SK-N-SH (cell line): ENCODE results near the gene CACNA1E. TPM values are rescaled to one million over a fixed set of nuclear protein-coding genes. Genes with fewer than 3 reads are reported as not detected.

Experiments
- CTCF ChIA-PET: fragments of 300-600, 350-600 bp; formaldehyde crosslinking; extraction: SDS; loops from one replicate; lab custom pipeline; 2021; lab: Yijun Ruan, JAX
- POLR2A ChIA-PET: fragments of 350-600 bp; sonication (Branson Sonifier 250); formaldehyde crosslinking; extraction: SDS; loops from one replicate; lab custom pipeline; 2020; ENCODE audit warnings: antibody characterized with exemption, inconsistent platforms; lab: Yijun Ruan, JAX
- DNase-seq: peaks from one replicate; pipeline ENCODE4 v3.0.0; 2012
- H2AFZ ChIP-seq: fragments of 200-600 bp; sonication (generic); 2 replicates; pipeline ENCODE4 v1.8.1; 2016; ENCODE audit warnings: antibody characterized with exemption, mild to moderate bottlenecking, low read depth
- H3F3A ChIP-seq: fragments of 200-600 bp; sonication (generic); replicated peaks from 2 replicates; pipeline ENCODE3; 2016; ENCODE audit warnings: antibody characterized with exemption, mild to moderate bottlenecking; ENCODE audit not compliant: insufficient read depth
- H3K27ac ChIP-seq, 2 experiments: fragments of 200-500 bp in 1 of 2; fragments of 200-600 bp in 1 of 2; sonication (Bioruptor generic) in 1 of 2; sonication (generic), shearing (Covaris generic) in 1 of 2; 2 replicates each; pipeline versions ENCODE4 v1.5.1 to v1.6.1; 2014 to 2016; ENCODE audit warnings: low read depth in 2 of 2, inconsistent platforms in 1 of 2, low read length in 1 of 2, mild to moderate bottlenecking in 1 of 2, mixed read lengths in 1 of 2
- H3K27me3 ChIP-seq: fragments of 200-600 bp; sonication (generic), shearing (Covaris generic); 2 replicates; pipeline ENCODE4 v1.6.1; 2016; ENCODE audit warnings: mixed run types; ENCODE audit not compliant: insufficient read depth
- H3K36me3 ChIP-seq, 2 experiments: fragments of 200-500 bp in 1 of 2; fragments of 200-600 bp in 1 of 2; sonication (Bioruptor generic) in 1 of 2; sonication (generic) in 1 of 2; replicated peaks in 1 of 2; 2 replicates each; pipeline versions ENCODE3 to v1.5.1; 2014 to 2016; ENCODE audit warnings: low read length in 1 of 2, mild to moderate bottlenecking in 1 of 2; ENCODE audit not compliant: insufficient read depth in 2 of 2, control insufficient read depth in 1 of 2
- H3K4me1 ChIP-seq, 2 experiments: fragments of 200-500 bp in 1 of 2; fragments of 200-600 bp in 1 of 2; sonication (Bioruptor generic) in 1 of 2; sonication (generic), shearing (Covaris generic) in 1 of 2; 2 replicates each; pipeline versions ENCODE4 v1.5.1 to v1.6.1; 2014 to 2016; ENCODE audit warnings: low read depth in 1 of 2, low read length in 1 of 2, mixed run types in 1 of 2; ENCODE audit not compliant: insufficient read depth in 2 of 2, control insufficient read depth in 1 of 2
- H3K4me2 ChIP-seq: fragments of 200-600 bp; sonication (generic), shearing (Covaris generic); 2 replicates; pipeline ENCODE4 v1.6.1; 2017; ENCODE audit warnings: mixed run types
- H3K4me3 ChIP-seq, 2 experiments: fragments of 200-500 bp in 1 of 2; fragments of 200-600 bp in 1 of 2; sonication (Bioruptor generic) in 1 of 2; sonication (generic), shearing (Covaris generic) in 1 of 2; 2 replicates each; pipeline versions ENCODE4 v1.5.1 to v1.8.1; 2014 to 2016; ENCODE audit warnings: low read depth in 2 of 2, inconsistent platforms in 1 of 2, low read length in 1 of 2, mild to moderate bottlenecking in 1 of 2, mixed read lengths in 1 of 2, moderate library complexity in 1 of 2
- H3K79me2 ChIP-seq: fragments of 200-600 bp; sonication (generic); 2 replicates; pipeline ENCODE4 v1.8.1; 2017; ENCODE audit warnings: mild to moderate bottlenecking; ENCODE audit not compliant: insufficient read depth
- H3K9ac ChIP-seq: fragments of 200-600 bp; sonication (generic); 2 replicates; pipeline ENCODE4 v1.6.1; 2017; ENCODE audit warnings: mixed run types
- H3K9me2 ChIP-seq: fragments of 200-600 bp; sonication (generic); 2 replicates; pipeline ENCODE4 v1.6.1; 2017; ENCODE audit warnings: mixed run types
- H3K9me3 ChIP-seq: fragments of 200-600 bp; sonication (generic); 2 replicates; pipeline ENCODE4 v1.6.1; 2017; ENCODE audit warnings: mixed run types, mild to moderate bottlenecking, moderate library complexity
- H4K20me1 ChIP-seq: fragments of 200-600 bp; sonication (generic); 2 replicates; pipeline ENCODE4 v1.6.1; 2017; ENCODE audit warnings: mild to moderate bottlenecking, mixed run types; ENCODE audit not compliant: insufficient read depth
- CHD2 ChIP-seq: fragments of 150-350 bp; IDR thresholded peaks from 2 replicates; pipeline ENCODE4 v1.6.1; 2018; ENCODE audit warnings: low read length; ENCODE audit not compliant: partially characterized antibody
- CTCF ChIP-seq: fragments of 200-600 bp; sonication (generic); IDR thresholded peaks from 2 replicates; pipeline ENCODE4 v1.6.1; 2017; ENCODE audit warnings: antibody characterized with exemption, mild to moderate bottlenecking, moderate library complexity
- EZH2phosphoT487 ChIP-seq: fragments of 200-600 bp; sonication (generic); IDR thresholded peaks from 2 replicates; pipeline ENCODE4 v1.6.1; 2017; ENCODE audit warnings: low read depth, mixed run types, mild to moderate bottlenecking, antibody characterized with exemption, moderate library complexity, borderline replicate concordance
- FOSL2 ChIP-seq: IDR thresholded peaks from 2 replicates; pipeline ENCODE4 v1.4.0; 2012; ENCODE audit warnings: low read depth, mild to moderate bottlenecking, moderate library complexity, borderline replicate concordance
- FOXJ3 ChIP-seq: sonication (generic); formaldehyde crosslinking; IDR thresholded peaks from 2 replicates; pipeline ENCODE4 v1.5.1; 2020; ENCODE audit warnings: mild to moderate bottlenecking, missing genetic modification reagents
- FOXM1 ChIP-seq: IDR thresholded peaks from 2 replicates; pipeline ENCODE4 v1.4.0; 2012; ENCODE audit warnings: low read depth, mild to moderate bottlenecking
- JUND ChIP-seq: IDR thresholded peaks from 2 replicates; pipeline ENCODE4 v1.4.0; 2012
- MAX ChIP-seq: IDR thresholded peaks from 2 replicates; pipeline ENCODE4 v1.4.0; 2012; ENCODE audit warnings: low read depth
- MXI1 ChIP-seq: IDR thresholded peaks from 2 replicates; pipeline ENCODE4 v1.6.1; 2012; ENCODE audit warnings: mild to moderate bottlenecking, low read depth, low read length, improper control_type of control experiment
- NFIC ChIP-seq: IDR thresholded peaks from 2 replicates; pipeline ENCODE4 v1.4.0; 2012; ENCODE audit warnings: borderline replicate concordance
- PBX3 ChIP-seq: IDR thresholded peaks from 2 replicates; pipeline ENCODE4; 2012
- RCOR1 ChIP-seq: fragments of 150-350 bp; IDR thresholded peaks from 2 replicates; pipeline ENCODE4 v1.6.1; 2017; ENCODE audit warnings: antibody characterized with exemption, low read length
- RXRA ChIP-seq: IDR thresholded peaks from 2 replicates; pipeline ENCODE4 v1.4.0; 2012; ENCODE audit warnings: low read depth, mild to moderate bottlenecking, borderline replicate concordance
- SIN3A ChIP-seq: IDR thresholded peaks from 2 replicates; pipeline ENCODE4 v1.6.1; 2012; ENCODE audit warnings: low read depth, mild to moderate bottlenecking, low read length, moderate library complexity, borderline replicate concordance
- TEAD4 ChIP-seq: IDR thresholded peaks from 2 replicates; pipeline ENCODE4 v1.4.0; 2012; ENCODE audit warnings: mild to moderate bottlenecking, borderline replicate concordance; ENCODE audit not compliant: insufficient read depth
- USF1 ChIP-seq: IDR thresholded peaks from 2 replicates; pipeline ENCODE4 v1.4.0; 2012; ENCODE audit warnings: low read depth, borderline replicate concordance
- WGBS: methylation state at CpG from one replicate; pipeline ENCODE4 v1.1.6; 2017; ENCODE audit warnings: low lambda C conversion rate; 5-methylcytosine and 5-hydroxymethylcytosine counted together
- polyA plus RNA-seq, 3 experiments: library from polyadenylated mRNA; depleted of rRNA; stranded (reverse); fragments of >200 nt; gene quantifications; 2 replicates each; pipeline ENCODE4 v1.2.3, GENCODE V29; 2012
- TF ChIP-seq, protein P1 (sequence below): fragments of 150-350 bp; IDR thresholded peaks from 2 replicates; pipeline ENCODE4 v1.6.1; 2016; ENCODE audit warnings: mild to moderate bottlenecking, low read depth, low read length
- TF ChIP-seq, protein P2 (sequence below): fragments of 150-350 bp; IDR thresholded peaks from 2 replicates; pipeline ENCODE4 v1.6.1; 2017; ENCODE audit warnings: antibody characterized with exemption, low read length, low read depth, borderline replicate concordance
- TF ChIP-seq, protein P3 (sequence below): IDR thresholded peaks from 2 replicates; pipeline ENCODE4 v1.4.0; 2012; ENCODE audit warnings: low read depth, borderline replicate concordance

The CACNA1E gene
- polyA plus RNA-seq, 1 of the 3 experiments (the other 2 are of a cell fraction) = not detected

DNA sequence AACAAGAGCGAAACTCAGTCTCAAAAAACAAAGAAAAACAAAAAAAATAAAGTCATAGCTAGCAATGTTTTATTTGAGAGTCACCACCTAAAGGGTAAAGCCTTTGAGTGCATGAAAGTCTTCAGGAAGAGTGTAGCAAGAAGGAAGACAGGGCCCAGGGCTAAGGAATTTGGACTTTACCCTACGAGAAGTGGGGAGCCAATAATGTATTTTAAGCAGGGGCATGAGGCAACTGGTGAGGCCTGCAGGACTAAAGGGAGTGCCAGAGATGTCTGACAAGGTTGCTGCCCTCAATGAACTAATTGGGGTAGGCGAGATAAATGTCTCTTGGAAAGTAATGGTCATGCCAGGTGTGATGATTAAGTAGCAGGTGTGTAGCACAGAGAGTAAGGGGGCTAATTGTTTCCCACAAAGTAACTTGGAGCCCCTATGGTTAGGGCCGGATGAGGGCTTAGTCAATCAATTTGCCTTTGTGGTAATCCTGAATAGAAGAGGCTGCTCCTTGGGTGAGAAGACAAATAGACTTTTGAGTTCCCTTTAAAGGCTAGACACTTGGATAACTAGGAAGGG, 31.6 kb upstream of the CACNA1E start:
- CTCF ChIA-PET = interaction anchor here (1.2 kb wide), 1 partner anchor 27 kb away, joined by 3 read pairs; no protein-coding TSS in a partner anchor
- Histone ChIP-seq H4K20me1 (no peaks in the 10 kb centered on the region), H3K9me3 (no peaks in the 10 kb centered on the region), H2AFZ (no peak overlapping the region), H3K36me3 (no peaks in the 10 kb centered on the region), H3K9ac (no peak overlapping the region), H3K79me2 (no peaks in the 10 kb centered on the region), H3K9me2 (no peaks in the 10 kb centered on the region), H3F3A (no peaks in the 10 kb centered on the region), H3K4me3 (no peak overlapping the region), H3K4me2 (no peak overlapping the region), H3K27ac (no peak overlapping the region), H3K27me3 (no peaks in the 10 kb centered on the region), H3K4me1 (no peaks in the 10 kb centered on the region)
- TF ChIP-seq, protein P1, sequence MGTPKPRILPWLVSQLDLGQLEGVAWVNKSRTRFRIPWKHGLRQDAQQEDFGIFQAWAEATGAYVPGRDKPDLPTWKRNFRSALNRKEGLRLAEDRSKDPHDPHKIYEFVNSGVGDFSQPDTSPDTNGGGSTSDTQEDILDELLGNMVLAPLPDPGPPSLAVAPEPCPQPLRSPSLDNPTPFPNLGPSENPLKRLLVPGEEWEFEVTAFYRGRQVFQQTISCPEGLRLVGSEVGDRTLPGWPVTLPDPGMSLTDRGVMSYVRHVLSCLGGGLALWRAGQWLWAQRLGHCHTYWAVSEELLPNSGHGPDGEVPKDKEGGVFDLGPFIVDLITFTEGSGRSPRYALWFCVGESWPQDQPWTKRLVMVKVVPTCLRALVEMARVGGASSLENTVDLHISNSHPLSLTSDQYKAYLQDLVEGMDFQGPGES = no peak
- TF ChIP-seq FOXJ3 (CRISPR knock-in tag) = no peak
- TF ChIP-seq, protein P2, sequence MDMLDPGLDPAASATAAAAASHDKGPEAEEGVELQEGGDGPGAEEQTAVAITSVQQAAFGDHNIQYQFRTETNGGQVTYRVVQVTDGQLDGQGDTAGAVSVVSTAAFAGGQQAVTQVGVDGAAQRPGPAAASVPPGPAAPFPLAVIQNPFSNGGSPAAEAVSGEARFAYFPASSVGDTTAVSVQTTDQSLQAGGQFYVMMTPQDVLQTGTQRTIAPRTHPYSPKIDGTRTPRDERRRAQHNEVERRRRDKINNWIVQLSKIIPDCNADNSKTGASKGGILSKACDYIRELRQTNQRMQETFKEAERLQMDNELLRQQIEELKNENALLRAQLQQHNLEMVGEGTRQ = no peak
- TF ChIP-seq MXI1 = no peak
- TF ChIP-seq USF1 = no peak
- no peak for TF ChIP-seq FOXM1
- TF ChIP-seq, protein P3, sequence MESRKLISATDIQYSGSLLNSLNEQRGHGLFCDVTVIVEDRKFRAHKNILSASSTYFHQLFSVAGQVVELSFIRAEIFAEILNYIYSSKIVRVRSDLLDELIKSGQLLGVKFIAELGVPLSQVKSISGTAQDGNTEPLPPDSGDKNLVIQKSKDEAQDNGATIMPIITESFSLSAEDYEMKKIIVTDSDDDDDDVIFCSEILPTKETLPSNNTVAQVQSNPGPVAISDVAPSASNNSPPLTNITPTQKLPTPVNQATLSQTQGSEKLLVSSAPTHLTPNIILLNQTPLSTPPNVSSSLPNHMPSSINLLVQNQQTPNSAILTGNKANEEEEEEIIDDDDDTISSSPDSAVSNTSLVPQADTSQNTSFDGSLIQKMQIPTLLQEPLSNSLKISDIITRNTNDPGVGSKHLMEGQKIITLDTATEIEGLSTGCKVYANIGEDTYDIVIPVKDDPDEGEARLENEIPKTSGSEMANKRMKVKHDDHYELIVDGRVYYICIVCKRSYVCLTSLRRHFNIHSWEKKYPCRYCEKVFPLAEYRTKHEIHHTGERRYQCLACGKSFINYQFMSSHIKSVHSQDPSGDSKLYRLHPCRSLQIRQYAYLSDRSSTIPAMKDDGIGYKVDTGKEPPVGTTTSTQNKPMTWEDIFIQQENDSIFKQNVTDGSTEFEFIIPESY = no peak
- TF ChIP-seq MAX = no peak
- no peak for TF ChIP-seq JUND
- no peak for TF ChIP-seq SIN3A
- no peak for TF ChIP-seq CHD2
- no peak for TF ChIP-seq NFIC
- no peak for TF ChIP-seq EZH2phosphoT487
- TF ChIP-seq PBX3 = no peak
- TF ChIP-seq RXRA = no peak
- no peak for TF ChIP-seq RCOR1
- TF ChIP-seq TEAD4 = no peak
- TF ChIP-seq CTCF = no peak
- no peak for TF ChIP-seq FOSL2
- no peak for DNase-seq
- 9% methylated on average over 4 of the region's 4 CpGs for WGBS
- POLR2A ChIA-PET = no interaction called here
